Measurements from ENCODE around the gene RAB30.

GRCh38 chr11:83060965-83061364 lies 10.7 kb downstream of the RAB30 start:
- no peak for TF ChIP-seq CTCF (IDR thresholded peaks at IDR 0.05)
- no peak for TF ChIP-seq POLR2A (IDR thresholded peaks at IDR 0.05)
